Right lobe of liver (tissue), 6 donors: ENCODE measurements around the gene LMO4. TPM values are rescaled to one million over a fixed set of nuclear protein-coding genes. Genes with fewer than 3 reads are reported as not detected.

Experiments
- ATAC-seq, 4 donors: fragments of 200-7000 bp; cut with Tn5 transposase; one replicate each; pipeline ENCODE4 v1.9.1; 2020; ENCODE audit warnings: mild to moderate bottlenecking in 4 of 4, moderate library complexity in 4 of 4
- DNase-seq, 3 donors: peaks; one replicate each; pipeline ENCODE4 v3.0.0-alpha.2; 2020
- H3K27ac ChIP-seq, 3 donors: fragments of 200-600 bp; one replicate each; pipeline ENCODE4 v1.8.0; 2022
- H3K27me3 ChIP-seq, 2 donors: fragments of 200-600 bp; one replicate each; pipeline ENCODE4 v1.8.0; 2022
- H3K36me3 ChIP-seq, 4 donors: fragments of 200-600 bp; sonication (generic) in 1 of 4; one replicate each; pipeline versions ENCODE4 v1.5.1 to v1.8.0; 2017 to 2022; ENCODE audit warnings: control low read depth in 1 of 4
- H3K4me1 ChIP-seq, 4 donors: fragments of 200-600 bp; sonication (generic) in 1 of 4; one replicate each; pipeline versions ENCODE4 v1.5.1 to v1.8.0; 2017 to 2022; ENCODE audit warnings: control low read depth in 1 of 4
- H3K4me3 ChIP-seq, 3 donors: fragments of 200-600 bp; one replicate each; pipeline ENCODE4 v1.8.0; 2022
- H3K9me3 ChIP-seq, 4 donors: fragments of 200-600 bp; sonication (generic) in 1 of 4; one replicate each; pipeline versions ENCODE4 v1.5.1 to v1.8.0; 2017 to 2022; ENCODE audit warnings: control low read depth in 1 of 4
- POLR2A ChIP-seq: fragments of 450-650 bp; IDR thresholded peaks from one replicate; pipeline ENCODE4 v1.6.1; 2017; ENCODE audit warnings: antibody characterized with exemption, mild to moderate bottlenecking
- WGBS: methylation state at CpG from one replicate; pipeline ENCODE4 v1.1.6; 2018; ENCODE audit warnings: low coverage, low lambda C conversion rate; ENCODE audit not compliant: insufficient coverage; ENCODE audit errors: missing lambda C conversion rate; 5-methylcytosine and 5-hydroxymethylcytosine counted together
- intact Hi-C, 2 donors: fragments of 100-400 bp; cut with DNase I; formaldehyde crosslinking; loops; one replicate each; pipeline versions ENCODE4 v1.11.2 to v1.14.1; 2022
- total RNA-seq, 6 experiments: library from RNA; depleted of rRNA in 2 of 6; stranded (reverse); fragments of >200 nt in 2 of 6; fragmentation: NEBNext Ultra II Directional in 3 of 6; extraction: Animal tissue kit (Norgen Biotek cat#: 25700) in 3 of 6; gene quantifications; one replicate each; pipeline versions ENCODE4 v1.1.0 to v1.2.4, GENCODE V29; 2016 to 2023
- TF ChIP-seq, protein P1 (sequence below), 4 donors: fragments of 200-600 bp in 3 of 4; fragments of 450-650 bp in 1 of 4; IDR thresholded peaks; one replicate each; pipeline versions ENCODE4 v1.5.1 to v1.8.0; 2016 to 2022; ENCODE audit warnings: antibody characterized with exemption in 4 of 4, mild to moderate bottlenecking in 2 of 4
- donor health status: DM: no; HTN: yes; CAD: no.
- donor health status: DM: no; HTN: no; CAD: no.
- donor health status: DM: no; HTN: no; CAD: no.
- donor health status: DM: no; HTN: yes; CAD: no.
- donor health status: DM: no; HTN: yes; CAD: no.

The LMO4 gene
- total RNA-seq, 6 experiments from 2014 or later = 12.9 to 18.1 (median 15.4) TPM

- intact Hi-C loops = loop anchor here in 1 of 2 donors (10.0 kb wide), 1 partner anchor 664 kb away; no protein-coding TSS in a partner anchor
- 21% methylated on average over 1 of the region's 1 CpG for WGBS
- no peak overlapping the region for H3K4me3 ChIP-seq
- ATAC-seq (no peak), DNase-seq (no peak)
- TF ChIP-seq, protein P1, sequence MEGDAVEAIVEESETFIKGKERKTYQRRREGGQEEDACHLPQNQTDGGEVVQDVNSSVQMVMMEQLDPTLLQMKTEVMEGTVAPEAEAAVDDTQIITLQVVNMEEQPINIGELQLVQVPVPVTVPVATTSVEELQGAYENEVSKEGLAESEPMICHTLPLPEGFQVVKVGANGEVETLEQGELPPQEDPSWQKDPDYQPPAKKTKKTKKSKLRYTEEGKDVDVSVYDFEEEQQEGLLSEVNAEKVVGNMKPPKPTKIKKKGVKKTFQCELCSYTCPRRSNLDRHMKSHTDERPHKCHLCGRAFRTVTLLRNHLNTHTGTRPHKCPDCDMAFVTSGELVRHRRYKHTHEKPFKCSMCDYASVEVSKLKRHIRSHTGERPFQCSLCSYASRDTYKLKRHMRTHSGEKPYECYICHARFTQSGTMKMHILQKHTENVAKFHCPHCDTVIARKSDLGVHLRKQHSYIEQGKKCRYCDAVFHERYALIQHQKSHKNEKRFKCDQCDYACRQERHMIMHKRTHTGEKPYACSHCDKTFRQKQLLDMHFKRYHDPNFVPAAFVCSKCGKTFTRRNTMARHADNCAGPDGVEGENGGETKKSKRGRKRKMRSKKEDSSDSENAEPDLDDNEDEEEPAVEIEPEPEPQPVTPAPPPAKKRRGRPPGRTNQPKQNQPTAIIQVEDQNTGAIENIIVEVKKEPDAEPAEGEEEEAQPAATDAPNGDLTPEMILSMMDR (IDR thresholded peaks at IDR 0.05) = no peak
- TF ChIP-seq POLR2A = no peak
- H3K27ac ChIP-seq = no peak overlapping the region
- H3K36me3 ChIP-seq = no peaks in the 10 kb centered on the region
- no peaks in the 10 kb centered on the region for H3K27me3 ChIP-seq
- H3K9me3 ChIP-seq = no peaks in the 10 kb centered on the region
- H3K4me1 ChIP-seq = no peaks in the 10 kb centered on the region
Observed at GRCh38 chr1:87291107-87291506, 37.6 kb upstream of the LMO4 start.

GRCh38 chr1:87292684-87293493 is 35.8 kb upstream of the LMO4 start:
- H3K4me3 ChIP-seq = no peak overlapping the region
- H3K4me1 ChIP-seq = no peaks in the 10 kb centered on the region
- TF ChIP-seq, protein P1 (IDR thresholded peaks at IDR 0.05) = peak; percentile 71 to 79 (median 76)
- no peak for TF ChIP-seq POLR2A
- H3K27ac ChIP-seq = no peak overlapping the region
- no peaks in the 10 kb centered on the region for H3K27me3 ChIP-seq
- ATAC-seq = peak; percentile 57 to 72 (median 70)
- intact Hi-C loops = loop anchor here in 1 of 2 donors (10.0 kb wide), 1 partner anchor 662 kb away; no protein-coding TSS in a partner anchor
- DNase-seq = peak in 1 of 3 donors; percentile 56
- WGBS = 41% methylated on average over 9 of the region's 9 CpGs
- no peaks in the 10 kb centered on the region for H3K36me3 ChIP-seq
- no peaks in the 10 kb centered on the region for H3K9me3 ChIP-seq

DNA sequence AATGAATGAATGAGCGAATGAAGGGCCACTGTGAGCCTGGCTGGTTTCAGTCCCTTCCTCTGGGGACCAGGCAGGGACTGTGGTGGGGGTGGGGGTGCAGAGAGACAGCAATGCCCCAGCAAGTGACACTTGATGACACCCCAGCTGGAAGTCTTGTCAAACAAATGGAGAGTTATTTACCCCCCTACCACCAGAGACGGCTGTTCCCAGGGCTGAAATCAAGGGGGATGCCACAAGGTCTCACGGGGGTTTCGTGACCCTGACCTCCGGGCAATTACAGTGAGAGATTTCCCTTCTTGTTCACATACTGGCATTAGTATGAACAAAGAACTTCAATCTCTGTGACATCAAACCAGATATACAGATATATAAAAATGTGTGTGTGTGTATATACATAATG is 34.0 kb upstream of the LMO4 start:
- Histone ChIP-seq H3K4me1 (no peaks in the 10 kb centered on the region), H3K9me3 (no peaks in the 10 kb centered on the region), H3K27ac (no peak overlapping the region), H3K4me3 (no peak overlapping the region), H3K27me3 (no peaks in the 10 kb centered on the region), H3K36me3 (no peaks in the 10 kb centered on the region)
- no peak for TF ChIP-seq POLR2A
- TF ChIP-seq, protein P1 (IDR thresholded peaks at IDR 0.05) = no peak
- intact Hi-C loops = loop anchor here in 1 of 2 donors (10.0 kb wide), 1 partner anchor 660 kb away; no protein-coding TSS in a partner anchor
- WGBS = 59% methylated on average over 4 of the region's 5 CpGs
- ATAC-seq (no peak), DNase-seq (no peak)

DNA sequence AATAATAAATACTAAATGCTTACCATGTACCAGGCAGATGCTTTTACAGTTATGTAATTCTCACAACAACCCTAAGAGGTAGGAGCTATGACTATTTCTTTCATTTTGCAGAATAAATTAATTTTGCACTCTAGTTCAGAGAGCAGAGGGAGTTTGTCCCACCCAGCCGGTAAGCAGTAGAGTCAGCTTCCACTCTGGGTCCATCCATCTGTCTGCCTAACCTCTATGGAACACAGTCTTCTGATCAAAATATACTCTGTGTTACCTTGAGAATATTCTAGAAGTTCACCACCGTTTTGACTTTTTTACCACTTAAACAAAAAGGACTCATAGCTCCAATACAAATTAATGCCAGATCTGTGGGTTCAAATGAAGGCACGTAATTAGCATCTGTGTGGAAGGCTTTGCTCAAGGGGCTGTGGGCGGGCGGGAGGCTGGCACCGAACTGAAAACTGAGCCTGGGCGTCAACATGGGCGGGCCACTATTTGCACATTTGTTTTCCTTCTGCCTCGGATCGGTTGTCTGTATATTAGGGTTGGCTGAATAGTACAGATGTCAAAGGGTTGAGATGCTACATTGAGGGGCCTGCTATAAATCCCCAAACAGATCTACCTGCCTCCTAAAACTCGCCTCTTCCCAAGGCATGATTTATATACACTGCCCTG is 33.1 kb upstream of the LMO4 start:
- H3K36me3 ChIP-seq = no peaks in the 10 kb centered on the region
- no peak overlapping the region for H3K27ac ChIP-seq
- H3K4me3 ChIP-seq = no peak overlapping the region
- TF ChIP-seq, protein P1 (IDR thresholded peaks at IDR 0.05) = no peak
- no peak for TF ChIP-seq POLR2A
- WGBS = 32% methylated on average over 8 of the region's 11 CpGs
- no peaks in the 10 kb centered on the region for H3K9me3 ChIP-seq
- H3K27me3 ChIP-seq = no peaks in the 10 kb centered on the region
- intact Hi-C loops = loop anchor here in 1 of 2 donors (10.0 kb wide), 1 partner anchor 659 kb away; no protein-coding TSS in a partner anchor
- no peak for DNase-seq
- no peaks in the 10 kb centered on the region for H3K4me1 ChIP-seq
- no peak for ATAC-seq
